Subcutaneous abdominal adipose tissue (tissue), 5 donors: ENCODE measurements around the gene CNTLN.
"Not testable (repeated sequence)": the region's sequence is repeated elsewhere in the genome, so short reads cannot be mapped to it uniquely, and the experiment has no call there.

Experiments
- H3K27ac ChIP-seq: one replicate; pipeline ENCODE4 v1.7.0; 2013; ENCODE audit warnings: low read depth, mild to moderate bottlenecking, inconsistent platforms, low read length, moderate library complexity
- H3K27me3 ChIP-seq, 5 donors: one replicate each; pipeline ENCODE4 v1.7.0; 2013; ENCODE audit warnings: low read length in 5 of 5, inconsistent platforms in 1 of 5; ENCODE audit not compliant: control insufficient read depth in 5 of 5, insufficient read depth in 4 of 5
- H3K36me3 ChIP-seq, 5 donors: one replicate each; pipeline ENCODE4 v1.7.0; 2013; ENCODE audit warnings: low read length in 5 of 5; ENCODE audit not compliant: control insufficient read depth in 5 of 5, insufficient read depth in 5 of 5
- H3K4me1 ChIP-seq, 5 donors: one replicate each; pipeline ENCODE4 v1.7.0; 2013; ENCODE audit warnings: low read length in 5 of 5, mild to moderate bottlenecking in 3 of 5, moderate library complexity in 1 of 5; ENCODE audit not compliant: control insufficient read depth in 5 of 5, insufficient read depth in 5 of 5
- H3K4me3 ChIP-seq, 5 donors: one replicate each; pipeline ENCODE4 v1.7.0; 2013; ENCODE audit warnings: low read length in 5 of 5, low read depth in 1 of 5
- H3K9ac ChIP-seq, 5 donors: one replicate each; pipeline ENCODE4 v1.7.0; 2013; ENCODE audit warnings: low read length in 5 of 5, mild to moderate bottlenecking in 4 of 5, moderate library complexity in 3 of 5
- H3K9me3 ChIP-seq, 5 donors: one replicate each; pipeline ENCODE4 v1.7.0; 2013; ENCODE audit warnings: low read length in 5 of 5; ENCODE audit not compliant: control insufficient read depth in 5 of 5
- donor health status: healthy.
- donor health status: healthy.
- donor health status: healthy.
- donor health status: healthy.
- donor health status: healthy.

The CNTLN gene

DNA sequence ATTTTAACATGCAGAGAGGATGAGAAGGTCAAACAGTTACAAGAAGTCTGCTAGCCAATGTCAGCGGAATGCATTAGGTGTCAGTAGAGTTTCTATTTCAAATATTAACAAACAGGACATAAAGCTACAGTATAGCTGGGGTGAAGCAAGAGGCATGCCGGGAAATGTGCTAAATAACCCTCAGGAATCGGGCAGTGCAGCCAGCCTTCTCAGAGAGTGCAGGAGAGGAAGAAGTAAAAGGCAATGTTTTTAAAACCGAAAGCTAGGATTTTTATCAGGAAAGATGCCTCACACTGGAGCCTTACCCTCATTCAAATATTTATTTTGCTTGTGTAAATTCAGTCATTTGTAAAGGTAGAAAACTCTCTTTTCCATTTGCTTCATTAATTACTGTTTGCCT, 384.9 kb downstream of the CNTLN start:
- H3K27me3 ChIP-seq, result peaks cover 0 to 2% (median 0%) of the 10 kb centered on the region in 5 donors
- no peak overlapping the region for H3K27ac ChIP-seq
- H3K9me3 ChIP-seq, result no peaks in the 10 kb centered on the region
- no peak overlapping the region for H3K9ac ChIP-seq
- H3K36me3 ChIP-seq, result no peaks in the 10 kb centered on the region
- no peaks in the 10 kb centered on the region for H3K4me1 ChIP-seq
- H3K4me3 ChIP-seq, result no peak overlapping the region

- H3K36me3 ChIP-seq, result no peaks in the 10 kb centered on the region
These were observed 385.6 kb downstream of the CNTLN start for GRCh38 chr9:17520268-17521064.

DNA sequence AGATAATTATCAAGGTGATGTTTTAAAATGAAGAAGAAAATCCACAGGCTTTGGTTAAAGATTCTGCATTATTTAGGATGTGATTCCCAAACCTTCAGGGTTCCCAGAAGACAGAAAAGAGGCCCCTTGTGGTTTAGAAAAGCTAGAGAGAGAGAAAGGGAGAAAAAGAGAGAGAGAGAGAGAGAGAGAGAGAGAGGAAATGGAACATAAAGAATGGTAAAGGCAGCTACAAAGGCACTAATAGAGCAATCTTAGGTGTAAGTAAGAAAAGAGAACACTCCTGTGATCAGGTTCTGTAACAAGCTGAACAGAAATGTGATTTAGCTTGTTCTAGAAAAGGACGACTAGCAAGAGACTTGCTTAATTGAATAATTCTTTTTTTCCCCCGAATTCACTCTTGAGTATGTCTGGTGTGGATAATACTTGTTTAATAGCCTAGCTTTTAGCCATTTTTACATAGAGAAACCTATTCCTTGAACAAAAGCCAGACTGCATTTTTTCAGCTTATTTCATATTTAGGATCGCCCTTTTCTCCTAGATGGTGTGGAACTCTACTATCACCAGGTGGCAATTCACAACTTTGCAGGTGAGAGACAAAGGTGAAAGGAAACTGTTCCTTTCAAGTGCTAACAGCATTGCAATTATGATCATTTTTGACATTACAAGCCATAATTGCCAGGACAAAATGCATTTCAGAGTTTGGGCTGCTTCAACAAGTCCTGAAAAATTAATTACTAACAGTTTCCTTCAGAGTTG, 386.4 kb downstream of the CNTLN start:
- Histone ChIP-seq H3K4me3 (no peak overlapping the region), H3K9ac (no peak overlapping the region), H3K36me3 (no peaks in the 10 kb centered on the region), H3K9me3 (no peaks in the 10 kb centered on the region), H3K27me3 (peaks cover 0 to 2% (median 0%) of the 10 kb centered on the region in 5 donors), H3K27ac (no peak overlapping the region), H3K4me1 (no peaks in the 10 kb centered on the region)

More at GRCh38 chr9:17520268-17521064, 385.6 kb downstream of the CNTLN start:
- peaks cover 0 to 2% (median 0%) of the 10 kb centered on the region in 5 donors for H3K27me3 ChIP-seq
- H3K9ac ChIP-seq, result no peak overlapping the region
- H3K9me3 ChIP-seq, result no peaks in the 10 kb centered on the region
- H3K4me1 ChIP-seq, result no peaks in the 10 kb centered on the region
- no peak overlapping the region for H3K4me3 ChIP-seq
- H3K27ac ChIP-seq, result no peak overlapping the region

DNA sequence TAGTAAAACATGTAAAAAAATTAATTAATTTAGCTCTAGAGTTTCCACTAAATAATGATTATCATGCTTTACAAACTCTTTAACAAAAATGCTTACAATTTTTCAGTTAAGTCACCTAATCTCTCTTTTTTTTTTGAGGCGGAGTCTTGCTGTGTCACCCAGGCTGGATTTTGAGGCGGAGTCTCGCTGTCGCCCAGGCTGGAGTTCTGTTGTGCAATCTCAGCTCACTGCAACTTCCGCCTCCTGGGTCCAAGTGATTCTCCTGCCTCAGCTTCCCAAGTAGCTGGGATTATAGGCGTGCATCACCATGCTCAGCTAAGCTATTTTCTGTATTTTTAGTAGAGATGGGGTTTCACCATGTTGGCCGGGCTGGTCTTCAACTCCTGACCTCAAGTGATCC, 391.9 kb downstream of the CNTLN start:
- not testable (repeated sequence) for H3K9me3 ChIP-seq, H3K27me3 ChIP-seq, H3K4me3 ChIP-seq, H3K4me1 ChIP-seq, H3K36me3 ChIP-seq, H3K9ac ChIP-seq, H3K27ac ChIP-seq

GRCh38 chr9:17528859-17529258, 394.0 kb downstream of the CNTLN start:
- Histone ChIP-seq H3K9ac (no peak overlapping the region), H3K9me3 (no peaks in the 10 kb centered on the region), H3K27ac (no peak overlapping the region), H3K4me1 (peaks cover 0 to 3% (median 0%) of the 10 kb centered on the region in 5 donors), H3K27me3 (no peaks in the 10 kb centered on the region), H3K36me3 (no peaks in the 10 kb centered on the region), H3K4me3 (no peak overlapping the region)

GRCh38 chr9:17531642-17532254, 396.9 kb downstream of the CNTLN start:
- H3K27me3 ChIP-seq, result no peaks in the 10 kb centered on the region
- no peak overlapping the region for H3K9ac ChIP-seq

DNA sequence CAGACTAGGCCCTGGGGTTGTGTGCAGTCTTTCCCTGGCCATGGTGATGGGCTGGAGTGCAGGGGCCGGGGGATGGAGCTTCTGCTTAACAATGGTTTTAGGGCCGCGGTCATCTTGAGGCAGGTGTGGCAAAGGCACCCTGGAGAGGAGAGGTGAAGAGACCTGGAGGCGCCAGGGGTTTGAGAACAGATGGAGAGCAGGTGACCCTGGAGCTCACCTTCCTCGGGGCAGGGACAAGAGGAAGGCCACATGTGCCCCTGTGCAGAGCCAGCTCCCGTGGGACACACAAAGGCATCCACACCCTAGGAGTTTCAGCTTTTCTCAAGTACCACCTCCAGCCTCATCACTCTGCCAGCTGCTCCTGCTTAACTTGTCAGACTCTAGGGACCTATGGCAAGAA, 397.6 kb downstream of the CNTLN start:
- Histone ChIP-seq H3K4me3 (no peak overlapping the region), H3K9me3 (no peaks in the 10 kb centered on the region), H3K9ac (no peak overlapping the region), H3K27ac (no peak overlapping the region), H3K27me3 (no peaks in the 10 kb centered on the region), H3K36me3 (no peaks in the 10 kb centered on the region), H3K4me1 (peaks cover 0 to 3% (median 0%) of the 10 kb centered on the region in 5 donors)

More at GRCh38 chr9:17531642-17532254, 396.9 kb downstream of the CNTLN start:
- H3K9me3 ChIP-seq, result no peaks in the 10 kb centered on the region
- H3K36me3 ChIP-seq, result no peaks in the 10 kb centered on the region
- peaks cover 0 to 3% (median 0%) of the 10 kb centered on the region in 5 donors for H3K4me1 ChIP-seq
- no peak overlapping the region for H3K27ac ChIP-seq
- H3K4me3 ChIP-seq, result no peak overlapping the region

- Histone ChIP-seq H3K36me3 (no peaks in the 10 kb centered on the region), H3K9me3 (no peaks in the 10 kb centered on the region), H3K4me1 (peaks cover 0 to 3% (median 0%) of the 10 kb centered on the region in 5 donors), H3K27me3 (no peaks in the 10 kb centered on the region), H3K4me3 (no peak overlapping the region), H3K9ac (no peak overlapping the region), H3K27ac (no peak overlapping the region)
These were observed 400.3 kb downstream of the CNTLN start for GRCh38 chr9:17535176-17535575.

DNA sequence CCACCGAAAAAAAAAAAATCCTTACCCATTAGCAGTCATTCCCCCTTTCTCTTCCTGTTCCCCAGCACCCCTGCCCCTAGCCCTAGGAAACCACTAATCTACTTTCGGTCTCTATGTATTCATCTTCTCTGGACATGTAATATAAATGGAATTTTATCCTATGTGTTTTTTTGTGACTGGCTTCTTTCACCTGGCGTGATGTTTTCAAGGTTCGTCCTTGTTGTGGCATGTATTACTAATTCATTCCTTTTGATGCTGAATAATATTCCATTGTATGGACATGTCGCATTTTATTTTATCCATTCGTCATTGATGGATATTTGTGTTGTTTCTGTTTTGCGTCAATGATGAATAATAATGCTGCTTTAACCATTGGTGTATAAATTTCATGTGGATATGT, 401.2 kb downstream of the CNTLN start:
- H3K27ac ChIP-seq, result no peak overlapping the region

GRCh38 chr9:17551023-17551422, 416.2 kb downstream of the CNTLN start:
- no peak overlapping the region for H3K27ac ChIP-seq
- no peak overlapping the region for H3K9ac ChIP-seq
- H3K4me3 ChIP-seq, result no peak overlapping the region
- no peaks in the 10 kb centered on the region for H3K36me3 ChIP-seq
- H3K9me3 ChIP-seq, result peaks cover 2 to 15% (median 7%) of the 10 kb centered on the region in 5 donors
- no peaks in the 10 kb centered on the region for H3K27me3 ChIP-seq
- H3K4me1 ChIP-seq, result no peaks in the 10 kb centered on the region

More for the DNA sequence above, 401.2 kb downstream of the CNTLN start:
- no peak overlapping the region for H3K9ac ChIP-seq
- no peak overlapping the region for H3K4me3 ChIP-seq
- H3K9me3 ChIP-seq, result no peaks in the 10 kb centered on the region
- no peaks in the 10 kb centered on the region for H3K36me3 ChIP-seq
- peaks cover 0 to 3% (median 0%) of the 10 kb centered on the region in 5 donors for H3K4me1 ChIP-seq
- H3K27me3 ChIP-seq, result no peaks in the 10 kb centered on the region
